DOHH2 (cell line): ENCODE data around the gene ANO4.
"Not testable (repeated sequence)": the region's sequence is repeated elsewhere in the genome, so short reads cannot be mapped to it uniquely, and the experiment has no call there.

Experiments
- H3F3A ChIP-seq: fragments of 200-600 bp; sonication (generic), shearing (Covaris generic); 2 replicates; pipeline ENCODE4 v1.6.0; 2016; ENCODE audit warnings: antibody characterized with exemption, mild to moderate bottlenecking; ENCODE audit not compliant: control insufficient read depth, insufficient read depth
- H3K27ac ChIP-seq: fragments of 200-600 bp; sonication (generic); 2 replicates; pipeline ENCODE4 v1.5.1; 2014; ENCODE audit warnings: low read depth, mild to moderate bottlenecking, low read length, moderate library complexity
- H3K27me3 ChIP-seq: fragments of 200-600 bp; sonication (generic); 2 replicates; pipeline ENCODE4 v1.6.1; 2014; ENCODE audit warnings: mild to moderate bottlenecking, low read length, mixed read lengths; ENCODE audit not compliant: control insufficient read depth
- H3K36me3 ChIP-seq: fragments of 200-600 bp; sonication (generic); 2 replicates; pipeline ENCODE4 v1.6.1; 2014; ENCODE audit warnings: mild to moderate bottlenecking, low read length, moderate library complexity, mixed read lengths; ENCODE audit not compliant: control insufficient read depth
- H3K4me1 ChIP-seq: fragments of 200-600 bp; sonication (generic); 2 replicates; pipeline ENCODE4 v1.6.1; 2014; ENCODE audit warnings: mild to moderate bottlenecking, low read length, mixed read lengths; ENCODE audit not compliant: control insufficient read depth
- H3K4me2 ChIP-seq: fragments of 200-600 bp; sonication (generic); 2 replicates; pipeline ENCODE4 v1.6.0; 2014; ENCODE audit warnings: mild to moderate bottlenecking, low read length, moderate library complexity
- H3K4me3 ChIP-seq: fragments of 200-600 bp; sonication (generic); 2 replicates; pipeline ENCODE4 v1.5.1; 2014; ENCODE audit warnings: mild to moderate bottlenecking, low read length, mixed read lengths
- H3K79me2 ChIP-seq: fragments of 200-600 bp; sonication (generic); 2 replicates; pipeline ENCODE4 v1.6.1; 2014; ENCODE audit warnings: mild to moderate bottlenecking, low read length, mixed read lengths; ENCODE audit not compliant: control insufficient read depth
- H3K9me2 ChIP-seq: fragments of 200-600 bp; sonication (generic); replicated peaks from 2 replicates; pipeline ENCODE4 v1.6.1; 2014; ENCODE audit warnings: mild to moderate bottlenecking, low read length, mixed read lengths; ENCODE audit not compliant: control insufficient read depth
- H3K9me3 ChIP-seq: fragments of 200-600 bp; sonication (generic); 2 replicates; pipeline ENCODE4 v1.6.1; 2014; ENCODE audit warnings: antibody characterized with exemption, low read length, mixed read lengths; ENCODE audit not compliant: control insufficient read depth, insufficient read depth
- H4K20me1 ChIP-seq: fragments of 200-600 bp; sonication (generic); 2 replicates; pipeline ENCODE4 v1.6.0; 2014; ENCODE audit warnings: low read depth, mild to moderate bottlenecking, antibody characterized with exemption, low read length, moderate library complexity; ENCODE audit not compliant: control insufficient read depth, insufficient read depth
- CTCF ChIP-seq: fragments of 200-600 bp; sonication (generic); IDR thresholded peaks from one replicate; pipeline ENCODE4 v1.5.1; 2014; ENCODE audit warnings: antibody characterized with exemption, mild to moderate bottlenecking, low read depth, low read length; ENCODE audit not compliant: poor library complexity, severe bottlenecking
- EZH2phosphoT487 ChIP-seq: fragments of 200-600 bp; sonication (generic); IDR thresholded peaks from 2 replicates; pipeline ENCODE4 v1.6.1; 2017; ENCODE audit warnings: borderline replicate concordance, mild to moderate bottlenecking, antibody characterized with exemption, low read length, moderate library complexity, mixed read lengths

The ANO4 gene

DNA sequence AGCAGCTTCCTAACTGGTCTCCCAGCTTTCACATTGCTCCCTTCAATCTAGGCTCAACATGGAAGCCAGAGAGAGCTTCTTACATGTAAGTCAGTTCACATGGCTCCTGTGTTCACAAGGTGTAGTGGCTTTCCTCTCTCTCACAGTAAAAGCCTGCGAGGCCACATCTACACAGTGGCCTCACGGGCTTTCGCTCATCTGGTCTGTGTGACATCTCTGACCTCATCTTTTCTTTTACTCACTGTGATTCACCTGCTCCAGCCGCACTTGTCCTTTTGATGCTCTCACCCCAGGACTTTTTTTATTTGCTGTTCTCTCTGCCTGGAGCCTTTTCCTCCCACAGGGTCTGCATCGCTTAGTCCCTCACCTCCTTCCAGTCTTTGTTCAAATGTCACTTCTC, 293.3 kb downstream of the ANO4 start:
- H3K4me2 ChIP-seq = no peak overlapping the region
- no peaks in the 10 kb centered on the region for H3F3A ChIP-seq
- H3K9me3 ChIP-seq = no peaks in the 10 kb centered on the region
- H4K20me1 ChIP-seq = no peaks in the 10 kb centered on the region
- TF ChIP-seq EZH2phosphoT487 = no peak
- no peak for TF ChIP-seq CTCF
- H3K9me2 ChIP-seq = no peaks in the 10 kb centered on the region
- H3K4me1 ChIP-seq = no peaks in the 10 kb centered on the region
- H3K36me3 ChIP-seq = no peaks in the 10 kb centered on the region
- H3K27ac ChIP-seq = no peak overlapping the region
- H3K79me2 ChIP-seq = no peaks in the 10 kb centered on the region
- H3K27me3 ChIP-seq = no peaks in the 10 kb centered on the region; the same call in 1 of the 2 replicates
- H3K4me3 ChIP-seq = no peak overlapping the region

DNA sequence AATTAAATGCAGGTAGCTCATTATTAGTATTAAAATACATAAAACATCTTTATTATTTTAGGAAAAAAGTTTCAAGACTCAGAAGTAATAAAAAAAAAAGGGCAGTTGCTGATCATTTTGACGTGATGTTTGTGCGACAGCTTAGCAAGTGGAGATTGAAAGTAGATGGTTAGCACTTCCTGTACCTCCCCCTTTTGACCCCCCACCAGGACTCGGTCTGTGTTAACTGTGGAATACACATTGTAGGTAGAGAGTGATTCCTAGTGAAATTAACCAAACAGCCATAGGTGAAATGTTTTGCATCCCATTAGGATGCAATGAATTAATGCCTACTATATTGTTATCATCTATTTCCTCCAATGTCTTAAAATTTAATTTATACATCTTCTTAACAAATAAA, 294.7 kb downstream of the ANO4 start:
- no peak overlapping the region for H3K27ac ChIP-seq
- no peak for TF ChIP-seq CTCF
- TF ChIP-seq EZH2phosphoT487 = no peak

GRCh38 chr12:101090222-101090621, 295.6 kb downstream of the ANO4 start:
- H3K27ac ChIP-seq, H3F3A ChIP-seq, H3K4me3 ChIP-seq, H3K27me3 ChIP-seq, H3K4me1 ChIP-seq, H4K20me1 ChIP-seq, H3K36me3 ChIP-seq, H3K9me2 ChIP-seq, H3K9me3 ChIP-seq, H3K4me2 ChIP-seq, H3K79me2 ChIP-seq: not testable (repeated sequence)

More for the DNA sequence above, 294.7 kb downstream of the ANO4 start:
- H3K36me3 ChIP-seq = no peaks in the 10 kb centered on the region
- no peak overlapping the region for H3K4me2 ChIP-seq
- H3K9me3 ChIP-seq = no peaks in the 10 kb centered on the region
- H3K9me2 ChIP-seq = no peaks in the 10 kb centered on the region
- H4K20me1 ChIP-seq = no peaks in the 10 kb centered on the region
- no peaks in the 10 kb centered on the region; the same call in 1 of the 2 replicates for H3K27me3 ChIP-seq
- no peaks in the 10 kb centered on the region for H3K79me2 ChIP-seq
- no peaks in the 10 kb centered on the region for H3F3A ChIP-seq
- H3K4me3 ChIP-seq = no peak overlapping the region
- no peaks in the 10 kb centered on the region for H3K4me1 ChIP-seq

DNA sequence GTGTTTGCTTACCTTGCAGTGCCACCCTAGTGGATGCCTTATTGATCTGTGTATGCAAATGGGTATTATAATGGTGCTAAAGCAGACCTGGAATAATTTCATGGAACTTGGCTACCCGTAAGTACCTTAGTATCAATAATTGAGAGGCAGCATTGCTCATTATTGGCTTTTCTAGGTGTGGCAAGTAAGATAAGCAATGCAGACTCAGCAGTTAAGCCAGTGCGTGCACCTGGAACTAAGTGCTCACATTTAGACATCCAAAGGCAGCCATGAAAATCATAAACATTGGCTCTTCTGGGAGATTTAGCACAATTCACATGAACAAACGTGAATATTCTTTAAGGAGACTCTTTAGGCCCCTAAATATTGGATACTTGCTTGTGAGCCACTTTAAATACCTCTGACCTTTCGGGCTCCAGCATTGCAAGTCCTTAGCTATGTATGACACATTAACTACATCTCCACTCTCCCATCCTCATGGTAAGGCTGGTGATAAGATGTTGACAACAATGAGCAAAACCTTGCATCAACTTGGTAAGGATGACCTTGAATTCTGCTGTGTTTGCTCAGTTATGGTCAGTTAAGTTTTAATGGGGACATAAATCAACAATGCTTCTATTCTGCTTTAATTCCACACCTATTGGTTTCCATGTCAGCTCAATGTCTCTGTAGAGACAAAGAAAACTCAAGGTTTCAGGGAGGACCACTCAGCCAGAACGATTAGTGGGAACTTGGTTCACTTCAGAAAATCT, 303.4 kb downstream of the ANO4 start:
- Histone ChIP-seq H3K79me2 (no peaks in the 10 kb centered on the region), H3K4me3 (no peak overlapping the region), H3K9me3 (no peaks in the 10 kb centered on the region), H3K4me1 (no peaks in the 10 kb centered on the region), H3K36me3 (no peaks in the 10 kb centered on the region), H4K20me1 (no peaks in the 10 kb centered on the region), H3K27me3 (no peaks in the 10 kb centered on the region), H3K4me2 (no peak overlapping the region), H3F3A (no peaks in the 10 kb centered on the region), H3K27ac (no peak overlapping the region), H3K9me2 (no peaks in the 10 kb centered on the region; the same call in 1 of the 2 replicates)
- TF ChIP-seq EZH2phosphoT487 = no peak
- no peak for TF ChIP-seq CTCF
